ACC112 (cell line): Measurements from ENCODE around the gene SMYD5.
"Not testable (repeated sequence)": the region's sequence is repeated elsewhere in the genome, so short reads cannot be mapped to it uniquely, and the experiment has no call there.

ENCODE experiments used
- H2AFZ ChIP-seq: fragments of 200-600 bp; sonication (generic); one replicate; pipeline ENCODE4 v1.6.0; 2017; ENCODE audit warnings: antibody characterized with exemption, low read length; ENCODE audit not compliant: unreplicated experiment
- H3K27ac ChIP-seq: fragments of 200-600 bp; sonication (generic); 2 replicates; pipeline ENCODE4 v1.5.1; 2014; ENCODE audit warnings: low read depth, mild to moderate bottlenecking, antibody characterized with exemption, low read length, moderate library complexity
- H3K27me3 ChIP-seq: fragments of 200-600 bp; sonication (generic); 2 replicates; pipeline ENCODE4 v1.6.1; 2014; ENCODE audit warnings: mild to moderate bottlenecking, antibody characterized with exemption, low read length, moderate library complexity, mixed read lengths; ENCODE audit not compliant: insufficient read depth
- H3K36me3 ChIP-seq: fragments of 200-600 bp; sonication (generic); 2 replicates; pipeline ENCODE4 v1.6.1; 2016; ENCODE audit warnings: mild to moderate bottlenecking, antibody characterized with exemption, low read length, moderate library complexity, mixed read lengths; ENCODE audit not compliant: insufficient read depth
- H3K4me1 ChIP-seq: fragments of 200-600 bp; sonication (generic); one replicate; pipeline ENCODE4 v1.6.1; 2016; ENCODE audit warnings: low read length, mixed read lengths; ENCODE audit not compliant: insufficient read depth, unreplicated experiment, control insufficient read depth
- H3K4me3 ChIP-seq: fragments of 200-600 bp; sonication (generic); 2 replicates; pipeline ENCODE4 v1.5.1; 2014; ENCODE audit warnings: mild to moderate bottlenecking, low read depth, low read length
- H3K79me2 ChIP-seq: fragments of 200-600 bp; sonication (generic); one replicate; pipeline ENCODE4 v1.6.0; 2016; ENCODE audit warnings: low read length; ENCODE audit not compliant: control insufficient read depth, unreplicated experiment, insufficient read depth

SMYD5 gene

DNA sequence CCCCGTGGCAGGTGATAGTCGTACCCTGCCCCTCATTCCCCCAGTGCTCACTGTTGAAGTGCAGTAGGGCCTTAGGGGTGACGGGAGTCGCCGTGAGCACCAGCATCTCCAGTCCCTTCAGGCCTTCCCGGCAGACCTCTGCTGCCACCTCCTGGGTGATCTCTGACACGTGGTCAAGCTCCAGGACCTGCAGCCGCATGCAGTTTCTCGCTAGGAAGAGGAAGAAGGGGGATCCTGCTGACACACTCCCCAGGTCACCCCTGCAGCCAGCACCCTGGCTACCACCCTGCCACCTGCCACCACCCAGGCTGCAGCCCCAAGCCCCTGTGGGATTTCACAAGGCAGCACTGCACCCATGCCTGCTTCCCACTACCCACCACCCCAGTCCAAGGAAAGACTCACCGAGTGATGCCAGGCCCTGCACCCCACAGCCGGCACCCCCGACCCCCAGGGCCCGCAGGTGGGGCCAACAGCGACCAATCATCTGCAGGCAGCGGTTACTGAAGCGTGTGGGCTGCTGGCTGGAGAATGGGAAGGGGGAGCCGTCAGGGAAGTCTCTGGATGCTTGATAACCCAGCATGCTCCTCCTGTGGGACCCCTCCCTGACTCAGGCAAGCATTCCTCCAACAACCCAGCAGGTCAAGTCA is 46.4 kb downstream of the SMYD5 start:
- Histone ChIP-seq H3K79me2 (no peaks in the 10 kb centered on the region), H3K4me3 (no peak overlapping the region), H3K36me3 (no peaks in the 10 kb centered on the region), H3K27me3 (no peaks in the 10 kb centered on the region), H2AFZ (no peak overlapping the region), H3K27ac (no peak overlapping the region), H3K4me1 (no peaks in the 10 kb centered on the region)

- Histone ChIP-seq H3K36me3 (no peaks in the 10 kb centered on the region), H3K79me2 (no peaks in the 10 kb centered on the region), H3K4me3 (no peak overlapping the region), H3K4me1 (no peaks in the 10 kb centered on the region), H2AFZ (no peak overlapping the region), H3K27me3 (no peaks in the 10 kb centered on the region), H3K27ac (no peak overlapping the region)
These were observed 48.1 kb downstream of the SMYD5 start for GRCh38 chr2:73262108-73262651.

DNA sequence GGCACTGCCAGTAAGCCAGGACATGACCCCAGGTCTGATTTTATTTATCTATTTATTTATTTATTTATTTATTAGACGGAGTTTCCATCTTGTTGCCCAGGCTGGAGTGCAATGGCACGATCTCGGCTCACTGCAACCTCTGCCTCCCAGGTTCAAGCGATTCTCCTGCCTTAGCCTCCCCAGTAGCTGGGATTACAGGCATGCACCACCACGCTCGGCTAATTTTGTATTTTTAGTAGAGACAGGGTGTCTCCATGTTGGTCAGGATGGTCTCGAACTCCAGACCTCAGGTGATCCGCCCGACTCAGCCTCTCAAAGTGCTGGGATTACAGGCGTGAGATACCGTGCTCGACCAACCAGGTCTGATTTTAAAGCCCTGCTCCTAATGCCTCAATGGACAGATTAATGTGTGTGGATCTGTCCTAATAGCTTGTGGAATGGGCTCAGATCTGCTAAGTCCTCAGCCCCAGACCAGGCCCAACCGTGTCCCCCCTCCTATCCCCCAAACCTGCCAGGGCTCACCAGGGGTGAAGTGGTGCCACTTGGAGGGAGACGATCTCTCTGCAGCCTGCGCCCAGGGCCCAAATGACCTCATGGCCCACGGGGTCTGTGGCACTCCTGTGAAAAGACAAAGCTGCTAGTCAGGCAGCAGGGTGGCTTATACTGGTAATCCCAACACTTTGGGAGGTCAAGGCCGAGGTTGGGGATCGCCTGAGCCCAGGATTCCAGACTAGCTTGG is 48.8 kb downstream of the SMYD5 start:
- not testable (repeated sequence) for H3K27me3 ChIP-seq, H3K79me2 ChIP-seq, H3K36me3 ChIP-seq, H3K27ac ChIP-seq, H2AFZ ChIP-seq, H3K4me3 ChIP-seq, H3K4me1 ChIP-seq

- Histone ChIP-seq H3K4me1 (no peaks in the 10 kb centered on the region), H3K79me2 (no peaks in the 10 kb centered on the region), H3K27me3 (peaks cover 4% of the 10 kb centered on the region; the same call in 1 of the 2 replicates), H2AFZ (no peak overlapping the region), H3K4me3 (no peak overlapping the region), H3K27ac (no peak overlapping the region), H3K36me3 (no peaks in the 10 kb centered on the region)
These were observed 49.7 kb downstream of the SMYD5 start for GRCh38 chr2:73263540-73264331.

DNA sequence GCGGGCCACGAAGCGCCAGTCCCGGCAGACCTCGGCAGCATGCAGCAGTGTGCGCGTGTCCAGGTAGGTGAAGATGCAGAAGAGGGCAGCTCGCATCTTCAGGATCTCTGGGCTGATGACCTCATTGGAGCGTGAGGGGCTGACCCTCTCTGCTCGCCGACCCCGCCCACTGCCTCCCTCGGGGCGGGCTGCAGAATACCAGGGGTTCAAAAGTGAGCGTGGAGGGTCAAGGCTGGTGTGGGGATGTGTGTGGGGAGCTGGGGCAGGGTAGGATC is 50.2 kb downstream of the SMYD5 start:
- Histone ChIP-seq H3K27ac (no peak overlapping the region), H3K79me2 (no peaks in the 10 kb centered on the region), H3K36me3 (no peaks in the 10 kb centered on the region), H3K27me3 (peaks cover 8% of the 10 kb centered on the region; the same call in 1 of the 2 replicates), H3K4me3 (no peak overlapping the region), H3K4me1 (no peaks in the 10 kb centered on the region), H2AFZ (no peak overlapping the region)

- Histone ChIP-seq H3K27ac (no peak overlapping the region), H3K27me3 (peaks cover 10% of the 10 kb centered on the region), H3K79me2 (no peaks in the 10 kb centered on the region), H3K4me1 (no peaks in the 10 kb centered on the region), H2AFZ (no peak overlapping the region), H3K4me3 (no peak overlapping the region), H3K36me3 (no peaks in the 10 kb centered on the region)
These were observed 50.7 kb downstream of the SMYD5 start for GRCh38 chr2:73264783-73265182.

DNA sequence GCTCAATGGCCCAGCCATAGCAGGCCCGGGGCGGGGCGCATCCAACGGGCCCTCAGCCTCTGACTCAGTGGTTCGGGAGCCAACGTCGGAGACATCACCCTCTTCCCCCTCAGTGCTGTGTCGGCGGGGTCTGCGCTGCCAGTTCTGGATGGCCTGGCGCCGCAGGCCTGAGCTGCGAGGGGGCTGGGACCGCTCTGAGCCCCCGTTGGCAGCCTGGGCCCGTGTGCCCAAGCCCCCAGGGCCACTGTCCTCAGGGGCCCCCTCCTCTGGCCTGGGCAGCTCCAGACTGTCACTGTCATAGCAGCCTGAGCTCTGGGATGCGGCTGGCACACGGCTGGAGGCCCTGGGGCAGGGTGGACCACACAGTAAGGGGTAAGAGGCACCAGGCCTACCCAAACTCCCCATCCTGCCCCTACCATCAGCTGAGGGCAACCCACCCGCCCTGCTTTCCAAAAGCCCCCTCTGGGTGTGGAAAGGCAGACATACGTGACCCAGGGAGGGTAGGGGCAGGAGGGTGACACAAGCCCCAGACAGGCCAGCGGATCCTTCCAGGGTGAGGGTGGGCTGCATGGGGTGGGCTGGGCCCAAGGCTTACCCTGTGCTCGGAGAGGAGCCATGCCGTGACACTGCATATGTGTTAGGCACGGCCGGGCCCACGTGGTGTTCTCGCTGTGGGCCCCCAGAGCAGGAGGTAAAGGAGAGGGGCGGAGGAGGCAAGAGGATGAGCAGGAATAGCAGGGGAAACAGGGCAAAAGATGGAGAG is 51.4 kb downstream of the SMYD5 start:
- H3K79me2 ChIP-seq: no peaks in the 10 kb centered on the region
- no peaks in the 10 kb centered on the region for H3K36me3 ChIP-seq
- H2AFZ ChIP-seq: no peak overlapping the region
- no peak overlapping the region for H3K27ac ChIP-seq
- H3K4me3 ChIP-seq: no peak overlapping the region
- H3K27me3 ChIP-seq: peaks cover 10% of the 10 kb centered on the region
- no peaks in the 10 kb centered on the region for H3K4me1 ChIP-seq

DNA sequence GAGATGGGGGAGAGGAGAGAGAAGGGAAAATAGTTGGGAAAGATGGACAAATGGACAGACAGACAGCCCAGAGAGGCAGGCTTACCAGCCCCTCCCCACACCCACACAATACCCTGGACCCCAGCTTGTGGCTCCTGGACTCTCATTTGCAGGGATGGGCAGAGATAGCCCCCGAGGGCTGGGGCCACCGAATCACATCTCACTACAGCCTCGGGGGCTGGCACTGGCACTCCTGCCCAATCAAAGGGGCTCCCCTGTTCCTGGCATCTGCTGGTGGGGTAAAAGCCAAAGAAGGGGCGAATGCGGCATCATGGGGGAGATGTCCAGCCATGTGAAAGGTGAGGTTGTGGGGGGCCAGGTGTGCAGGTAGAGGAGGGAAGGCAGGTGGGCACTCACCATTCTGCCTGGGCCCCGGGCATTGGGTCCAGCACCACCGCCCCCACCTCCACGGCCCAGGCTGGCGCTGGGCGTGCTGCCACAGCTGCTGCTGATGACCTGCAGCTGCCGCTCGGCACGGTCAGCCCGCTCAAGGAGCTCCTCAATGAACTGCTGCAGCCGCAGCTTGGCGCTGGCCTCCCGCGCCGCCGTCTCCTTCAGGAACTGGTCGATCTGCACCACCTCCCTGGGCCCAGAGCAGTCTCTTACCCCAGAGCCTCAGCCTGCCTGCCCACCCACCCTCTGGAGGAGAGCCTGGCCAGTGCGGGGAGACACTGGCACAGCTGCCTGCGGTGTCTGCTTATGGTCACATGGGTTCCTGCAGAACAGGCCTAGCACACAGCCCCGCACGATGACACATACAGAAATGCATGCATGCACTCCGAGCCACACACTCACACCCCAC is 52.2 kb downstream of the SMYD5 start:
- Histone ChIP-seq H3K27ac (no peak overlapping the region), H3K27me3 (peaks cover 10% of the 10 kb centered on the region), H3K4me3 (no peak overlapping the region), H3K36me3 (no peaks in the 10 kb centered on the region), H3K79me2 (no peaks in the 10 kb centered on the region), H3K4me1 (no peaks in the 10 kb centered on the region), H2AFZ (no peak overlapping the region)

GRCh38 chr2:73267008-73267407 is 53.0 kb downstream of the SMYD5 start:
- peaks cover 10% of the 10 kb centered on the region for H3K27me3 ChIP-seq
- H3K4me1 ChIP-seq: no peaks in the 10 kb centered on the region
- no peaks in the 10 kb centered on the region for H3K36me3 ChIP-seq
- no peaks in the 10 kb centered on the region for H3K79me2 ChIP-seq
- no peak overlapping the region for H3K27ac ChIP-seq
- no peak overlapping the region for H3K4me3 ChIP-seq
- no peak overlapping the region for H2AFZ ChIP-seq
